OCI-LY7 (cell line): ENCODE measurements around the gene LYPLA2.

Source experiments
- EZH2phosphoT487 ChIP-seq: fragments of 200-600 bp; sonication (generic); IDR thresholded peaks from 2 replicates; pipeline ENCODE4 v1.6.1; 2018; ENCODE audit warnings: low read depth, borderline replicate concordance, mild to moderate bottlenecking, mixed run types, antibody characterized with exemption, low read length, moderate library complexity, mixed read lengths
- TF ChIP-seq, protein P1 (sequence below): fragments of 200-600 bp; sonication (generic); conservative IDR thresholded peaks from 2 replicates; pipeline ENCODE4 v1.5.1; 2014; ENCODE audit warnings: mild to moderate bottlenecking, antibody characterized with exemption, low read length, moderate library complexity, mixed read lengths

DNA sequence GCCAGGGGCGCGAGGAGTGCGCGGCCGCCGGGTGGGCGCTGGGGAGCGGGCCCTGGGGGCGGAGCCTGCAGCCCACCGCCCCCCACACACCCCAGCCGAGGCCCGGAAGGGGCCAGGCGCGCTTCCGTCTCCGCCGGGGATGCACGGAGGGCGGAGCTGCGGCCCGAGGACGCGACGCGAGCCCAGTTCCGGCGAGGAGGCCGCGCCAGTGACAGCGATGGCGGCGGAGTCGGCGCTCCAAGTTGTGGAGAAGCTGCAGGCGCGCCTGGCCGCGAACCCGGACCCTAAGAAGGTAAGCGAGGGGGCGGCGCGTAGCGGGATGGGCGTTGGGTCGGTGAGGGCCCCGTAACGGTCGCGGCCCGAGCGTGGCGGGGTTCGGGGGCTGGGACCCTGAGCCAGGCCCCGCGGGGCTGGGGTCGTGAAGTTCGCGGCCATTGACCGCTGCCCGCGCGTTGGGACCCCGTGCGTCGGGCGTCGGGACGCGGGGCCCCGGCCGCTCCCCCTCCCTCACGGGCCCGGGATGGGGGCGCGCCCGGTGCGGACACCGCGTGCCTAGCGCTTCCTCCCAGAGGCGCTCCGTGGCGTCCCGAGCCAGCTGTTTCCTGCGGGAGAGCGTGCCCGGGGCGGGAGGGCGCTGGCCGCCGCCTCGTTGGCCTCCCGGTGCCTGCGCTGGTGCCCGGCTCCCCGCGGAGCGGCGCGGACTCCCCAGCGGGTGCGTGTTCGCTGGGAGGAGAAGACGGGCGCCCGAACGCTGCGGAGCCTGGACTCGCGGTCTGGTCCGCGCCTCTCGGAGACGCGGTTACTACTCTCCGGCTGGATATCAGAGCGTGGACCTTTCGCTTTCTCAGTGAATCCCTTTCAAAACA lies 47.4 kb upstream of the LYPLA2 start, which contains the start of gene ELOA:
- TF ChIP-seq, protein P1, sequence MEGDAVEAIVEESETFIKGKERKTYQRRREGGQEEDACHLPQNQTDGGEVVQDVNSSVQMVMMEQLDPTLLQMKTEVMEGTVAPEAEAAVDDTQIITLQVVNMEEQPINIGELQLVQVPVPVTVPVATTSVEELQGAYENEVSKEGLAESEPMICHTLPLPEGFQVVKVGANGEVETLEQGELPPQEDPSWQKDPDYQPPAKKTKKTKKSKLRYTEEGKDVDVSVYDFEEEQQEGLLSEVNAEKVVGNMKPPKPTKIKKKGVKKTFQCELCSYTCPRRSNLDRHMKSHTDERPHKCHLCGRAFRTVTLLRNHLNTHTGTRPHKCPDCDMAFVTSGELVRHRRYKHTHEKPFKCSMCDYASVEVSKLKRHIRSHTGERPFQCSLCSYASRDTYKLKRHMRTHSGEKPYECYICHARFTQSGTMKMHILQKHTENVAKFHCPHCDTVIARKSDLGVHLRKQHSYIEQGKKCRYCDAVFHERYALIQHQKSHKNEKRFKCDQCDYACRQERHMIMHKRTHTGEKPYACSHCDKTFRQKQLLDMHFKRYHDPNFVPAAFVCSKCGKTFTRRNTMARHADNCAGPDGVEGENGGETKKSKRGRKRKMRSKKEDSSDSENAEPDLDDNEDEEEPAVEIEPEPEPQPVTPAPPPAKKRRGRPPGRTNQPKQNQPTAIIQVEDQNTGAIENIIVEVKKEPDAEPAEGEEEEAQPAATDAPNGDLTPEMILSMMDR, result no peak
- no peak for TF ChIP-seq EZH2phosphoT487
